GM10266 (cell line): Measurements from ENCODE around the gene CAPS2.

Source experiments
- DNase-seq: peaks from one replicate; pipeline ENCODE4 v3.0.0; 2012; ENCODE audit errors: extremely low spot score
- TF ChIP-seq, protein P1 (sequence below): IDR thresholded peaks from 2 replicates; pipeline ENCODE4 v1.5.1; 2012; ENCODE audit warnings: mild to moderate bottlenecking, low read depth; ENCODE audit not compliant: control insufficient read depth, insufficient read depth; ENCODE audit errors: missing control alignments

The CAPS2 gene

DNA sequence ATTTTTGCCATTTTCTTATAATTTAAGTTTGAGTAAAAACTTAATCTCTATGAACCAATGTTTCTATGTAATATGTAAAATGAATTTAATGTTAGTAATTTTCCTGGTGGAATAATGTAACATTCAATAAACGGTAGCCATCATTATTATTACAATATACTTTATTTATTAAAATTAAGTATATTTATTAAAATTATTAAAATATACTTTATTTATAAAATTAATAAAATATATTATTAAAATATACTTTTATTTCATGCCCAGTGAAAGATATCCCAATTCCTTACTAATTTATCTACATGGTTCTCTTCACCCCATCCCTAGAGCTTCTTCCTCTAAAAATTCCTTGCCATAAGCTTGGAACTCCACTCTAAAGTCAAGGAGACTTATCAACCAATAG, 2.5 kb downstream of the CAPS2 start:
- no peak for DNase-seq
- TF ChIP-seq, protein P1, sequence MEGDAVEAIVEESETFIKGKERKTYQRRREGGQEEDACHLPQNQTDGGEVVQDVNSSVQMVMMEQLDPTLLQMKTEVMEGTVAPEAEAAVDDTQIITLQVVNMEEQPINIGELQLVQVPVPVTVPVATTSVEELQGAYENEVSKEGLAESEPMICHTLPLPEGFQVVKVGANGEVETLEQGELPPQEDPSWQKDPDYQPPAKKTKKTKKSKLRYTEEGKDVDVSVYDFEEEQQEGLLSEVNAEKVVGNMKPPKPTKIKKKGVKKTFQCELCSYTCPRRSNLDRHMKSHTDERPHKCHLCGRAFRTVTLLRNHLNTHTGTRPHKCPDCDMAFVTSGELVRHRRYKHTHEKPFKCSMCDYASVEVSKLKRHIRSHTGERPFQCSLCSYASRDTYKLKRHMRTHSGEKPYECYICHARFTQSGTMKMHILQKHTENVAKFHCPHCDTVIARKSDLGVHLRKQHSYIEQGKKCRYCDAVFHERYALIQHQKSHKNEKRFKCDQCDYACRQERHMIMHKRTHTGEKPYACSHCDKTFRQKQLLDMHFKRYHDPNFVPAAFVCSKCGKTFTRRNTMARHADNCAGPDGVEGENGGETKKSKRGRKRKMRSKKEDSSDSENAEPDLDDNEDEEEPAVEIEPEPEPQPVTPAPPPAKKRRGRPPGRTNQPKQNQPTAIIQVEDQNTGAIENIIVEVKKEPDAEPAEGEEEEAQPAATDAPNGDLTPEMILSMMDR: no peak

- no peak for DNase-seq
- TF ChIP-seq, protein P1: no peak
Measured at GRCh38 chr12:75323663-75324062, 6.5 kb downstream of the CAPS2 start.

DNA sequence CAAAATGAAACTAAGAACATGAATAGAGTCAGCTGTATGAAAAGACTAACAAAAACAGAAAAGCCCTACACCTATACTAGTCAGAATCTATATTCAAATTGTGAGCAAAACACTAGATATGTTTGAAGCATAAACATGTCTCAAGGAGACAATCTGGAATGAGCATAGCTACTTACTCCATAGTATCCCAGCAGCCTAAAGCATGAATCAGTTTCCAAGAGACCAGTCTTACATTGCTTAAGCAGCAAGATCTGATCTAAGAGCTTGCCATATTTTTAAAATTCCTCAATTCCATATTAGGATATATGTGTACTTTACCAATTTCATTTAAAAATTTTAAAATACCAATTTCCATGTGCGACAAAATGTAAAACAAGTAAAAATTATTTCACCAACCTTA, 7.7 kb downstream of the CAPS2 start:
- TF ChIP-seq, protein P1: no peak
- no peak for DNase-seq

DNA sequence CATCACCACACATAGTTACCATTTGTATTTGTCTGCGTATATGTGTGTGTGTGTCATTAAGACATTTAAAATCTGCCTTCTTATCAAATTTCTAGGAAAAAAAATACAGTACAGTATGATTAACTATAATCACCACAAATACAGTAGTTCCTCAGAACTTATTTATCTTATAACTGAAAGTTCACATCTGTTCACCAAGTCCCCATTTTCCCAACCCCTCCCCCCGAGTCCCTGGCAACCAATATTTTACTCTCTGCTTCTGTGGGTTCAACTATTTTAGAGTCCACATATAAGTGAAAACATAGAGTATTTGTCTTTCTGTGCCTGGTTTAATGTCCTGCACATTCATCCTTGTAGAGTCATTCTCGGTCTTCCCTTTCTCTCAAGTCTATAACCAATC, 12.3 kb downstream of the CAPS2 start:
- TF ChIP-seq, protein P1: no peak
- DNase-seq: no peak

DNA sequence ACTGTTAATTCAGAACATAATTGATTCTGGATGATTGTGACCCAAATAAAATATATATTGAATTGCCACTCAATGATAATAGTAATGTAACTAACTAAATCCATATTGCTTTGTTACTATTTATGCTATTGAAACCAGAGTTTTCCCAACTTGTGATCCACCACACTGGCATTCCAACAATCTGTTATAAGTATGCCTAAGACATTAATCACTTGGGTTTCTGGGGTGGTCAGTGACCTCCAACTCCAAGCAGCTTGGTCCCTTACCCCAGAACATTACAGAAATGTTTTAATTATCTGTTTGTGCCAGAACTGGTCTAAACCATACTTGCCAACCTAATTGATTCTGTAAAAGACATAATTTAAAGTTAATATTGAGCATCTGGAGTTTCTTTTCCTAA, 14.6 kb downstream of the CAPS2 start:
- TF ChIP-seq, protein P1: no peak
- DNase-seq: no peak

DNA sequence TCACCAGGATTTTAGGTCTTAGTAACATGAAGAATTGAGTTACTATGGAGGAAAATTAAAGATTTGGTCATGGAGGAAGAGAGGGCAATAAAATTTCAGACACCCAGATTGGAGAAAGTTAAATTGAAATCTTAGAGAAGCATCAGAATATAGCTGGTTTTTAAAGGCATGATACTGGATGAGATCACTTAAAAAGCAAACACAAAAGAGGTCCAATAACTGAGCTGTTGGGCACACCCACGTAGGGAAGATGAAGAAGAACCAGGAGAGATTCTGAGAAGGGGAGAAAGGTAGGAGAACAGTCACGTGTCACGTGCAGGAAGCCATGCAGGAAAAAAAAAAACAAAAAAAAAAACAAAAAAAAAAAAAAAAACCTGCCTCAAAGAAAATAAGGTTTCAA, 18.8 kb downstream of the CAPS2 start:
- no peak for DNase-seq
- TF ChIP-seq, protein P1: no peak

GRCh38 chr12:75308279-75308678, 21.8 kb downstream of the CAPS2 start:
- no peak for DNase-seq
- TF ChIP-seq, protein P1: no peak
